HG03097 (cell line): ENCODE data around the gene CNPPD1.

Source experiments
- ATAC-seq: cut with Tn5 transposase; IDR thresholded peaks from one replicate; pipeline ENCODE4 v1.9.1; 2021; ENCODE audit not compliant: unreplicated experiment, low FRiP score

CNPPD1 gene

GRCh38 chr2:219124381-219125110, 52.2 kb downstream of the CNPPD1 start:
- no peak for ATAC-seq

GRCh38 chr2:219123356-219124135, 53.2 kb downstream of the CNPPD1 start:
- ATAC-seq = no peak

DNA sequence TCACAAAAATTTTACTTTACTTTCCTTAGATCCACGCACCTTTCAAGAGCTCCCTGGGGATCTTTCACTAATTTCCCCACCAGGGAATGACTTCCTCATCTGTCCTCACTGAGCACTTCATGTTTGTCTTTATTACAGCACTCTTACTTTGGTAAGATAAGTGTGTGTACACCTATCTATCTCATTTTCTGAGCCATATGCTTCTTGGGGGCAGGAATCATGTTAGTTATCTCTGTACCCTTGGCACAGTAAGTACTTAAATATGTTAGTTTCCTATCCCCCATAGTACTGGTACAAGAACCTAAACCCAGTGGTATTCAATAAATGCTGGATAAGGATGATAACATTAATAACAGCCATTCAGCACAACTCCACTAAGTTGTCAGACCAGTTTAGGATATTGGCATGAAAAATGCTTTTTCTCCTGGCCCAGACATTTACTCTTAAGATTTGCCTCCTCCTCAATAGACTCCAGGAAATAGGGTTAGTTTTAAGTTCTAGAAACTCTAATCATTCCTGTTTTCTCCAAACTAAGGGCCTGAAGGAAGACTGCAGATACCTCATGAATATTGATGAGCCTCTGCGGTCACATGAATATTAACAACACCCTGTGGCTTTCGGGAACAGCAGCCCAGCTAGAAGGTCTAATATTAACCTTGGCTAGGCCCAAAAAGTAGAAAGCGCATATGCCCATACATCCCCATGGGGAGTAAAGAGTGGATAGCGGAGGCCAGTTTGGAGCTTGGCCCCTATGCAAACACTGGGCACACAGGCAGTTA, 54.3 kb downstream of the CNPPD1 start:
- ATAC-seq = no peak
